CD14-positive monocyte (primary cell): Measurements from ENCODE around the gene WNT7B. TPM values are rescaled to one million over a fixed set of nuclear protein-coding genes. Genes with fewer than 3 reads are reported as not detected.

ENCODE experiments used
- DNase-seq, 3 donors: peaks; one replicate each; pipeline ENCODE4 v3.0.0-alpha.2; 2011 to 2022
- H2AFZ ChIP-seq: 2 replicates; pipeline ENCODE4 v1.6.0; 2012; ENCODE audit warnings: mild to moderate bottlenecking, low read depth, low read length, inconsistent platforms; ENCODE audit not compliant: insufficient read depth, poor library complexity, severe bottlenecking
- H3K27ac ChIP-seq, 2 donors: 1 replicate in 1 of 2; 2 replicates in 1 of 2; pipeline ENCODE4 v1.5.1; 2012 to 2013; ENCODE audit warnings: low read length in 2 of 2, control low read depth in 1 of 2, inconsistent platforms in 1 of 2, low read depth in 1 of 2, mild to moderate bottlenecking in 1 of 2
- H3K27me3 ChIP-seq, 2 donors: one replicate each; pipeline versions ENCODE4 v1.6.0 to v1.6.1; 2011 to 2013; ENCODE audit warnings: low read length in 2 of 2; ENCODE audit not compliant: control insufficient read depth in 2 of 2, insufficient read depth in 2 of 2
- H3K36me3 ChIP-seq, 2 donors: replicated peaks in 1 of 2; 1 replicate in 1 of 2; 2 replicates in 1 of 2; pipeline versions ENCODE4 v1.5.1 to v1.6.1; 2012 to 2013; ENCODE audit warnings: low read length in 2 of 2, control low read depth in 1 of 2, inconsistent platforms in 1 of 2, mild to moderate bottlenecking in 1 of 2; ENCODE audit not compliant: insufficient read depth in 2 of 2, control insufficient read depth in 1 of 2
- H3K4me1 ChIP-seq, 2 donors: 1 replicate in 1 of 2; 2 replicates in 1 of 2; pipeline versions ENCODE4 v1.5.1 to v1.6.1; 2012 to 2013; ENCODE audit warnings: low read length in 2 of 2, control low read depth in 1 of 2, inconsistent platforms in 1 of 2, mild to moderate bottlenecking in 1 of 2, moderate library complexity in 1 of 2; ENCODE audit not compliant: insufficient read depth in 2 of 2, control insufficient read depth in 1 of 2
- H3K4me2 ChIP-seq: replicated peaks from 2 replicates; pipeline ENCODE3; 2012; ENCODE audit warnings: low read length, moderate library complexity, mild to moderate bottlenecking; ENCODE audit not compliant: poor library complexity, severe bottlenecking; ENCODE audit errors: extremely low read depth
- H3K4me3 ChIP-seq, 3 experiments: fragments of 200-600 bp in 1 of 3; sonication (generic) in 1 of 3; replicated peaks in 1 of 3; 1 replicate in 2 of 3; 2 replicates in 1 of 3; pipeline ENCODE4 v1.5.1; 2011 to 2013; ENCODE audit warnings: low read length in 3 of 3, mild to moderate bottlenecking in 3 of 3, control low read depth in 2 of 3, low read depth in 2 of 3, inconsistent platforms in 1 of 3, moderate library complexity in 1 of 3
- H3K79me2 ChIP-seq: 2 replicates; pipeline ENCODE4 v1.6.0; 2012; ENCODE audit warnings: mild to moderate bottlenecking, control low read depth, inconsistent platforms, low read length, moderate library complexity; ENCODE audit not compliant: insufficient read depth
- H3K9ac ChIP-seq: 2 replicates; pipeline ENCODE4 v1.6.0; 2017; ENCODE audit warnings: low read length, mild to moderate bottlenecking; ENCODE audit not compliant: insufficient read depth, poor library complexity, severe bottlenecking
- H3K9me3 ChIP-seq, 2 donors: replicated peaks in 1 of 2; 1 replicate in 1 of 2; 2 replicates in 1 of 2; pipeline versions ENCODE4 v1.5.1 to v1.6.1; 2012 to 2013; ENCODE audit warnings: low read length in 2 of 2, control low read depth in 1 of 2; ENCODE audit not compliant: control insufficient read depth in 1 of 2, insufficient read depth in 1 of 2
- H4K20me1 ChIP-seq: 2 replicates; pipeline ENCODE4 v1.6.0; 2012; ENCODE audit warnings: mild to moderate bottlenecking, low read length, control low read depth, moderate library complexity; ENCODE audit not compliant: insufficient read depth
- H3K27ac Mint-ChIP-seq, 7 donors: one replicate each; pipeline ENCODE4 v1.8.0; 2020; ENCODE audit warnings: mild to moderate bottlenecking in 7 of 7, mixed read lengths in 7 of 7, moderate library complexity in 6 of 7, inconsistent platforms in 2 of 7
- H3K27me3 Mint-ChIP-seq, 3 donors: one replicate each; pipeline ENCODE4 v1.8.0; 2021 to 2022; ENCODE audit warnings: low read depth in 3 of 3, mild to moderate bottlenecking in 3 of 3, mixed read lengths in 3 of 3, moderate library complexity in 3 of 3, inconsistent platforms in 1 of 3
- H3K36me3 Mint-ChIP-seq, 2 donors: one replicate each; pipeline ENCODE4 v1.8.0; 2020; ENCODE audit warnings: mixed read lengths in 2 of 2, inconsistent platforms in 1 of 2, mild to moderate bottlenecking in 1 of 2
- H3K4me1 Mint-ChIP-seq: one replicate; pipeline ENCODE4 v1.8.0; 2020; ENCODE audit warnings: mild to moderate bottlenecking, mixed read lengths
- H3K4me3 Mint-ChIP-seq, 2 donors: one replicate each; pipeline ENCODE4 v1.8.0; 2020; ENCODE audit warnings: mild to moderate bottlenecking in 2 of 2, mixed read lengths in 2 of 2, moderate library complexity in 1 of 2
- H3K9me3 Mint-ChIP-seq, 7 donors: one replicate each; pipeline ENCODE4 v1.8.0; 2020 to 2022; ENCODE audit warnings: mixed read lengths in 7 of 7, mild to moderate bottlenecking in 6 of 7, moderate library complexity in 6 of 7, inconsistent platforms in 2 of 7
- WGBS: methylation state at CpG from one replicate; pipeline ENCODE4 v1.1.5; 2013; ENCODE audit warnings: missing lambda C conversion rate; ENCODE audit not compliant: insufficient coverage; 5-methylcytosine and 5-hydroxymethylcytosine counted together
- intact Hi-C, 2 donors: fragments of 100-400 bp; cut with micrococcal nuclease; formaldehyde crosslinking; loops; one replicate each; pipeline versions ENCODE4 v1.15.0 to v1.15.1; 2023
- polyA plus RNA-seq, 3 donors: library from polyadenylated mRNA; depleted of rRNA in 1 of 3; unstranded in 2 of 3; stranded (reverse) in 1 of 3; fragments of 300-500 nt in 2 of 3; fragments of >200 nt in 1 of 3; fragmentation: Illumina TruSeq in 2 of 3; gene quantifications; 1 replicate in 2 of 3; 2 replicates in 1 of 3; pipeline ENCODE4 v1.2.3, GENCODE V29; 2012 to 2021
- TF ChIP-seq, protein P1 (sequence below): fragments of 200-600 bp; IDR thresholded peaks from one replicate; pipeline ENCODE4 v1.8.0; 2022; ENCODE audit warnings: antibody characterized with exemption, mild to moderate bottlenecking

WNT7B gene
- polyA plus RNA-seq, 3 donors, result not detected

DNA sequence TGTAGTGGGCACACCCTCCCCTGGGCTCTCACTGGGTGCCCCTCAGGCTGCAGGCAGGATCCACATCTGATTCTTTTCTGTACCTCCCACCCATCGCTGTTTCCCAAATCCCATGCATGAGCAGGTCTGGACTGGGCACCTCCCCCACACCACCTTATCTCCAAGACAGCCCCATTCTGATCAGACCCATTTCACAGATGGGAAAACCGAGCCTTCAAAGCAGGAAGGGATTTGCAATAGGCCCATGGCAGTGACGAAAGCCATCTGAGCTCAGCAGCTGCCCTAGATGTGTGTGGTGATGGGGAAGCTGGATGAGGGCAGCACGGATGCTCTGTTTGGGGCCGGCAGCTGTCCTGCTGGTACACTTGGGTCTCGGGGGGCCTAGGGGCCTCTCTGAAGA is 41.4 kb downstream of the WNT7B start:
- Mint-ChIP-seq H3K9me3 (peaks cover 0 to 8% (median 4%) of the 10 kb centered on the region in 7 donors), H3K4me1 (no peaks in the 10 kb centered on the region), H3K36me3 (no peaks in the 10 kb centered on the region), H3K27me3 (peaks cover 5 to 45% (median 13%) of the 10 kb centered on the region in 3 donors), H3K4me3 (peak overlapping the region in 1 of 2 donors; percentile 21), H3K27ac (no peak overlapping the region)
- no peak overlapping the region for H2AFZ ChIP-seq
- 91% methylated on average over 4 of the region's 6 CpGs for WGBS
- H3K4me2 ChIP-seq, result no peak overlapping the region
- intact Hi-C loops, result no loop called here
- H4K20me1 ChIP-seq, result no peaks in the 10 kb centered on the region
- H3K4me3 ChIP-seq, result no peak overlapping the region
- no peaks in the 10 kb centered on the region for H3K9me3 ChIP-seq
- no peaks in the 10 kb centered on the region for H3K36me3 ChIP-seq
- H3K4me1 ChIP-seq, result no peaks in the 10 kb centered on the region
- no peaks in the 10 kb centered on the region for H3K79me2 ChIP-seq
- H3K9ac ChIP-seq, result no peak overlapping the region
- no peak for DNase-seq
- H3K27ac ChIP-seq, result no peak overlapping the region
- TF ChIP-seq, protein P1, sequence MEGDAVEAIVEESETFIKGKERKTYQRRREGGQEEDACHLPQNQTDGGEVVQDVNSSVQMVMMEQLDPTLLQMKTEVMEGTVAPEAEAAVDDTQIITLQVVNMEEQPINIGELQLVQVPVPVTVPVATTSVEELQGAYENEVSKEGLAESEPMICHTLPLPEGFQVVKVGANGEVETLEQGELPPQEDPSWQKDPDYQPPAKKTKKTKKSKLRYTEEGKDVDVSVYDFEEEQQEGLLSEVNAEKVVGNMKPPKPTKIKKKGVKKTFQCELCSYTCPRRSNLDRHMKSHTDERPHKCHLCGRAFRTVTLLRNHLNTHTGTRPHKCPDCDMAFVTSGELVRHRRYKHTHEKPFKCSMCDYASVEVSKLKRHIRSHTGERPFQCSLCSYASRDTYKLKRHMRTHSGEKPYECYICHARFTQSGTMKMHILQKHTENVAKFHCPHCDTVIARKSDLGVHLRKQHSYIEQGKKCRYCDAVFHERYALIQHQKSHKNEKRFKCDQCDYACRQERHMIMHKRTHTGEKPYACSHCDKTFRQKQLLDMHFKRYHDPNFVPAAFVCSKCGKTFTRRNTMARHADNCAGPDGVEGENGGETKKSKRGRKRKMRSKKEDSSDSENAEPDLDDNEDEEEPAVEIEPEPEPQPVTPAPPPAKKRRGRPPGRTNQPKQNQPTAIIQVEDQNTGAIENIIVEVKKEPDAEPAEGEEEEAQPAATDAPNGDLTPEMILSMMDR, result no peak
- H3K27me3 ChIP-seq, result peaks cover 0 to 17% of the 10 kb centered on the region in 2 donors

GRCh38 chr22:45934659-45935341 is 42.2 kb downstream of the WNT7B start:
- TF ChIP-seq, protein P1, result no peak
- no peak overlapping the region for H3K4me2 ChIP-seq
- no peaks in the 10 kb centered on the region for H3K9me3 ChIP-seq

More at GRCh38 chr22:45934659-45935341, 42.2 kb downstream of the WNT7B start:
- no peak overlapping the region for H3K27ac Mint-ChIP-seq
- no peaks in the 10 kb centered on the region for H3K4me1 Mint-ChIP-seq
- intact Hi-C loops, result no loop called here
- H3K9ac ChIP-seq, result no peak overlapping the region
- no peaks in the 10 kb centered on the region for H3K4me1 ChIP-seq
- H3K27ac ChIP-seq, result no peak overlapping the region
- peak overlapping the region in 1 of 2 donors; percentile 16 for H3K4me3 Mint-ChIP-seq
- H3K27me3 Mint-ChIP-seq, result peaks cover 5 to 50% (median 18%) of the 10 kb centered on the region in 3 donors
- H3K27me3 ChIP-seq, result peaks cover 0 to 17% of the 10 kb centered on the region in 2 donors
- no peak overlapping the region for H3K4me3 ChIP-seq
- H3K36me3 ChIP-seq, result no peaks in the 10 kb centered on the region
- H3K9me3 Mint-ChIP-seq, result peaks cover 0 to 8% (median 4%) of the 10 kb centered on the region in 7 donors
- H3K36me3 Mint-ChIP-seq, result no peaks in the 10 kb centered on the region
- 59% methylated on average over 26 of the region's 27 CpGs for WGBS
- H3K79me2 ChIP-seq, result no peaks in the 10 kb centered on the region
- H2AFZ ChIP-seq, result no peak overlapping the region
- DNase-seq, result no peak
- no peaks in the 10 kb centered on the region for H4K20me1 ChIP-seq
